ENCODE measurements around the gene RNF152. TPM values are rescaled to one million over a fixed set of nuclear protein-coding genes. Genes with fewer than 3 reads are reported as not detected.

Gene RNF152
- total and polyA plus RNA-seq, 11 donors, result 2.8 to 24.0 (median 10.7) TPM

DNA sequence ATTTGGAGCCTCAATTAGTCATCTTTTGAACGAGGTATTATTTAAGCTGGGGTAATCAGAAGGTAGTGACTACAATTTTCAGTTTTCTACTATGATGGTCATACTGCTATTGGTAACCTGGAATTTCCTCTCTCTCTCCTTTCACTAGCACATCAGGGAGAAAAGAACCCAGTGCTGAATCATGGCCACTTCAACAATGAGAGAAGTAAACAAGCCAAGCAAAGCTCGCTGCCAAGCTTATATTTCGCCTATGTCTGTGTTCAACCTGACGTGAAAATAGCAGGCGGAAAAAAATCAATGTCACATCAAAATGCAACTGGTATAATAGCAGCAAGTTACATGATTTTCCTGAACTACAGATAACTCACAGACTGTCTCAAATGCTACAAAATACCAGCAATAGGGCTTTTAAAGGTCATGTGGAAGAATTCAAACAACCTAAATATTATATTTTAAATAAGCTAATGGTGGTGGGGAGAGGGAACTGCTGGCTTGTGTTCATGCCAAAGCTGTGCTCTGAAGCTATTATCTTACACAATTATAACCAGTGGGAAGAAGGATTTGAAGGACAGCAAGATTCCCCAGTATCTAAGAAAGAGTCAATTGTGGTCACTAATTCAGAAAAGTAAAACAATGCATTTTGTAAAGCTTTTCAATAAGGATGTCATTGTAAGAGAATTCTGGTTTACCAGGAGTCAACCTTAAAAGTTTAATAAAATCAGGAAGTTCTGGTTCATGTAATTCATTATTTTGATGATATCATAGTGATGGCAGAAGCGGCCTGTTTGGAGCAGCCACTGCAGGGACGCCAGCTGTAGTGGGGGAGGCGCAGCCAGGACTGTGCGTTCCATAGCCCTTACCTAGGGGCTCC lies 38.0 kb downstream of the RNF152 start:
- Histone ChIP-seq H3K4me3 (no peak overlapping the region), H3K9me3 (no peaks in the 10 kb centered on the region), H3K4me1 (peaks cover 0 to 82% (median 24%) of the 10 kb centered on the region in 12 donors), H3K36me3 (peaks cover 0 to 8% (median 0%) of the 10 kb centered on the region in 9 donors), H3K27ac (peak overlapping the region in 1 of 12 donors; percentile 16), H3K27me3 (no peaks in the 10 kb centered on the region)
- intact Hi-C loops (cut with DNase I), result no loop called here
- TF ChIP-seq CTCF (IDR thresholded peaks at IDR 0.05) (no peak), POLR2A (IDR thresholded peaks at IDR 0.05) (no peak)
- DNase-seq, result no peak
- whole genome bisulfite sequencing, 4 donors, result 63 to 78% (median 71%) methylated on average over 9 of the region's 9 CpGs
- ATAC-seq, result peak in 1 of 4 donors; percentile 33

DNA sequence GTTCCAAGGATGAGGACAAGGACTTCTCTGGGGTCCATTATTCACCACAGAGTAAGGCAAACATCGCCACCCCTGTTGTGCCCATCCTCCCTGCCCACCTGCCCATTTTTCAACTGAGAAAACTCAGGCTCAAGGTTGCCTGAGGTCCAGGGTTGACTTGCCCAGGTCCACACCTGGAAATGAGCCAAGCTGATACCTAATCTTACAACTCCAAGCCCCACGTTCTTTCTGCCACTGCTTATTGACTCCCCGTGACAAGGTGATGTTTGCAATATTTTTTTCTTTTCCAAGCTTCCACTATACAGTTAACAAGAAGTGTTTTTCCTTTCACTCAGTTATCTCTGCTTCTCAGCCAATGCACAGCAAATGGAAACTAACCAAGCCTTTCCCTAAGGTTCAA lies 39.0 kb downstream of the RNF152 start:
- DNase-seq, result no peak
- Histone ChIP-seq H3K27me3 (no peaks in the 10 kb centered on the region), H3K27ac (peak overlapping the region in 1 of 12 donors; percentile 16), H3K36me3 (peaks cover 0 to 5% (median 0%) of the 10 kb centered on the region in 9 donors), H3K4me1 (peaks cover 0 to 81% (median 24%) of the 10 kb centered on the region in 12 donors), H3K9me3 (no peaks in the 10 kb centered on the region), H3K4me3 (no peak overlapping the region)
- 68 to 77% (median 74%) methylated on average over 3 of the region's 3 CpGs for WGBS, 4 donors
- no peak for ATAC-seq
- TF ChIP-seq POLR2A (IDR thresholded peaks at IDR 0.05), result no peak
- TF ChIP-seq CTCF (IDR thresholded peaks at IDR 0.05), result no peak
- intact Hi-C loops (cut with DNase I), result no loop called here

DNA sequence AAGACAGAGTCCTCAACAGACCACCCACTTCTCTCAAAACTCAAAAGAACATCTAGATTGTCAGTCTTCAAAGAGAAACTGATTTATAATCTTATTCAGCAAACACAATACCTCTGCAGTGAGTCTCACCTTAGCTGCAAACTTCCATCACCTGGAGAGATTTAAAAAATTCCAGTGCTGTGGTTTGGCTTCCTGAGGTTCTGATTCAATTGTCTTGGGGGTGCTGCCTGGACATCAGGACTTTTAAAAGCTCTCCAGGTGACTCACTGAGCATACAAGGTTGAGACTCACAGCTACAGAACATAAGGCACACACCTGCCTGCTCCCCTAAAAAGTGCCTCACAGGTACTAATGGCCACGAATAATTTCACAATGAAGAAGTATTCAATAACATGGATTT lies 40.3 kb downstream of the RNF152 start:
- Histone ChIP-seq H3K36me3 (peaks cover 0 to 3% (median 0%) of the 10 kb centered on the region in 9 donors), H3K27ac (peak overlapping the region in 4 of 12 donors; percentile 15 to 34 (median 23)), H3K9me3 (no peaks in the 10 kb centered on the region), H3K4me3 (no peak overlapping the region), H3K4me1 (peaks cover 0 to 76% (median 21%) of the 10 kb centered on the region in 12 donors), H3K27me3 (no peaks in the 10 kb centered on the region)
- ATAC-seq (no peak), DNase-seq (no peak)
- intact Hi-C loops (cut with DNase I), result no loop called here
- TF ChIP-seq CTCF (IDR thresholded peaks at IDR 0.05), result no peak
- TF ChIP-seq POLR2A (IDR thresholded peaks at IDR 0.05), result no peak
- WGBS, 4 donors, result 68 to 89% (median 86%) methylated on average over 1 of the region's 1 CpG

DNA sequence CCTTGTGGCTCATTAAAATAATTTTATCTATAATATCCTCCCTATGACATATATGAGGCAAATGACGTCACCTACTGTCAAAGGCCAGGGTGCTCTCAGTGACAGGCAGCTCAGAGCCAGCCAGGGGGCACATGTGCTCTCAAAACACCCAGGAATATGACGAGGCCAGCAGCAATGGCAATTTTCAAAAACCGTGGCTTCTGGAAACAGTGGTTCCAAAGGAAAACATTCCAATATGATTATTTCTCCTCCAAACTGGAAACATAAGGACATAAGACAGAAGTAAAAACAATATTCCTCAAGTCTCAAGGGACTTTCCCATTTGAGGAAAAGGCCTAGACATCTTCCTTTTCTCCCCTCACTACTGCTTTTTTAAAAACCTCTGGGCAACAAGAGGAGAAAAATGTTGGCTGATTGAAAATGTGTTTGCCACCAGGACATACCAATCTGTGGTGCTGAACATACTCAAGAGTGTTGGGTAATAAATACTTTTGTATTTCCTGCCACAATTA lies 40.8 kb downstream of the RNF152 start:
- H3K27me3 ChIP-seq, result no peaks in the 10 kb centered on the region
- ATAC-seq (peak in 2 of 4 donors; percentile 25 to 35), DNase-seq (no peak)
- TF ChIP-seq CTCF (IDR thresholded peaks at IDR 0.05) (peak in 1 of 12 donors; percentile 6), POLR2A (IDR thresholded peaks at IDR 0.05) (no peak)
- intact Hi-C loops (cut with DNase I), result no loop called here
- H3K36me3 ChIP-seq, result peaks cover 0 to 3% (median 0%) of the 10 kb centered on the region in 9 donors
- WGBS, 4 donors, result 35 to 61% (median 59%) methylated on average over 3 of the region's 3 CpGs
- peak overlapping the region in 5 of 12 donors; percentile 3 to 34 (median 16) for H3K27ac ChIP-seq
- H3K9me3 ChIP-seq, result no peaks in the 10 kb centered on the region
- no peak overlapping the region for H3K4me3 ChIP-seq
- peaks cover 0 to 71% (median 20%) of the 10 kb centered on the region in 12 donors for H3K4me1 ChIP-seq

Data from heart left ventricle (tissue), 16 donors.